Mononuclear cell (primary cell): ENCODE measurements around the gene CENPB. TPM values are rescaled to one million over a fixed set of nuclear protein-coding genes. Genes with fewer than 3 reads are reported as not detected.

Experiments
- H3K27me3 ChIP-seq: 2 replicates; pipeline ENCODE4 v1.6.0; 2011; ENCODE audit warnings: low read length, control low read depth; ENCODE audit not compliant: insufficient read depth
- H3K4me1 ChIP-seq: 2 replicates; pipeline ENCODE4 v1.5.1; 2011; ENCODE audit warnings: mild to moderate bottlenecking, low read length, control low read depth; ENCODE audit not compliant: insufficient read depth
- H3K4me3 ChIP-seq: 2 replicates; pipeline ENCODE4 v1.5.1; 2011; ENCODE audit warnings: mild to moderate bottlenecking, low read length, moderate library complexity
- H3K9me3 ChIP-seq: 2 replicates; pipeline ENCODE4 v1.5.1; 2011; ENCODE audit warnings: low read depth, mild to moderate bottlenecking, control low read depth, low read length
- total RNA-seq: library from RNA; depleted of rRNA; stranded (reverse); fragments of >200 nt; gene quantifications from one replicate; pipeline ENCODE4 v1.2.3, GENCODE V29; 2012

The CENPB gene
- total RNA-seq, 1 donor, result 45.5 TPM

- H3K9me3 ChIP-seq, result no peaks in the 10 kb centered on the region
- no peak overlapping the region for H3K4me3 ChIP-seq
- peaks cover 32% of the 10 kb centered on the region for H3K4me1 ChIP-seq
- no peaks in the 10 kb centered on the region for H3K27me3 ChIP-seq
These were observed 32.3 kb downstream of the CENPB start for GRCh38 chr20:3754276-3754630.

GRCh38 chr20:3753501-3754275 lies 32.9 kb downstream of the CENPB start:
- no peaks in the 10 kb centered on the region for H3K9me3 ChIP-seq
- no peak overlapping the region for H3K4me3 ChIP-seq
- H3K4me1 ChIP-seq, result peaks cover 32% of the 10 kb centered on the region

GRCh38 chr20:3753098-3753497 lies 33.4 kb downstream of the CENPB start:
- peaks cover 32% of the 10 kb centered on the region for H3K4me1 ChIP-seq
- no peaks in the 10 kb centered on the region for H3K9me3 ChIP-seq
- H3K4me3 ChIP-seq, result no peak overlapping the region
- H3K27me3 ChIP-seq, result no peaks in the 10 kb centered on the region

More at GRCh38 chr20:3753501-3754275, 32.9 kb downstream of the CENPB start:
- H3K27me3 ChIP-seq, result no peaks in the 10 kb centered on the region

GRCh38 chr20:3752386-3752759 lies 34.2 kb downstream of the CENPB start:
- H3K4me3 ChIP-seq, result no peak overlapping the region
- H3K4me1 ChIP-seq, result peaks cover 25% of the 10 kb centered on the region
- no peaks in the 10 kb centered on the region for H3K9me3 ChIP-seq
- H3K27me3 ChIP-seq, result no peaks in the 10 kb centered on the region

DNA sequence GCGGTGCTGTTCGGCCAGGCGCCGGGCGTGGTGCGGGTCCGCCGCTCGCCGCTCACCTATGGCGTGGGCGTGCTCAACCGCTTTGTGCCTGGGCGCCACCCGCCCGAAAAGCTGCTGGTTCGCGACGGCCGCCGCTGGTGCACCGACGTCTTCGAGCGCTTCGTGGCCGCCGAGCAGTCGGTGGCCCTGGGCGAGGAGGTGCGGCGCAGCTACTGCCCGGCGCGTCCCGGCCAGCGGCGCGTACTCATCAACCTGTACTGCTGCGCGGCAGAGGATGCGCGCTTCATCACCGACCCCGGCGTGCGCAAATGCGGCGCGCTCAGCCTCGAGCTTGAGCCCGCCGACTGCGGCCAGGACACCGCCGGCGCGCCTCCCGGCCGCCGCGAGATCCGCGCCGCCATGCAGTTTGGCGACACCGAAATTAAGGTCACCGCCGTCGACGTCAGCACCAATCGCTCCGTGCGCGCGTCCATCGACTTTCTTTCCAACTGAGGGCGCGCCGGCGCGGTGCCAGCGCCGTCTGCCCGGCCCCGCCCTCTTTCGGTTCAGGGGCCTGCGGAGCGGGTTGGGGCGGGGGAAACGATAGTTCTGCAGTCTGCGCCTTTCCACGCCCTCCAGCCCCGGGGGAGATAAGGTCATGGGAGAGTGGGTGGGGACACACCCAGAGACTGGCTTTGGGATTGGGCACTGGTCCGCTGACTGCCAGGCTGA lies 34.7 kb downstream of the CENPB start:
- H3K4me3 ChIP-seq, result peak overlapping the region; percentile 28
- no peaks in the 10 kb centered on the region for H3K9me3 ChIP-seq
- H3K4me1 ChIP-seq, result peaks cover 19% of the 10 kb centered on the region
- H3K27me3 ChIP-seq, result no peaks in the 10 kb centered on the region

GRCh38 chr20:3751305-3751674 lies 35.2 kb downstream of the CENPB start:
- H3K9me3 ChIP-seq, result no peaks in the 10 kb centered on the region
- no peaks in the 10 kb centered on the region for H3K27me3 ChIP-seq
- no peak overlapping the region for H3K4me3 ChIP-seq

DNA sequence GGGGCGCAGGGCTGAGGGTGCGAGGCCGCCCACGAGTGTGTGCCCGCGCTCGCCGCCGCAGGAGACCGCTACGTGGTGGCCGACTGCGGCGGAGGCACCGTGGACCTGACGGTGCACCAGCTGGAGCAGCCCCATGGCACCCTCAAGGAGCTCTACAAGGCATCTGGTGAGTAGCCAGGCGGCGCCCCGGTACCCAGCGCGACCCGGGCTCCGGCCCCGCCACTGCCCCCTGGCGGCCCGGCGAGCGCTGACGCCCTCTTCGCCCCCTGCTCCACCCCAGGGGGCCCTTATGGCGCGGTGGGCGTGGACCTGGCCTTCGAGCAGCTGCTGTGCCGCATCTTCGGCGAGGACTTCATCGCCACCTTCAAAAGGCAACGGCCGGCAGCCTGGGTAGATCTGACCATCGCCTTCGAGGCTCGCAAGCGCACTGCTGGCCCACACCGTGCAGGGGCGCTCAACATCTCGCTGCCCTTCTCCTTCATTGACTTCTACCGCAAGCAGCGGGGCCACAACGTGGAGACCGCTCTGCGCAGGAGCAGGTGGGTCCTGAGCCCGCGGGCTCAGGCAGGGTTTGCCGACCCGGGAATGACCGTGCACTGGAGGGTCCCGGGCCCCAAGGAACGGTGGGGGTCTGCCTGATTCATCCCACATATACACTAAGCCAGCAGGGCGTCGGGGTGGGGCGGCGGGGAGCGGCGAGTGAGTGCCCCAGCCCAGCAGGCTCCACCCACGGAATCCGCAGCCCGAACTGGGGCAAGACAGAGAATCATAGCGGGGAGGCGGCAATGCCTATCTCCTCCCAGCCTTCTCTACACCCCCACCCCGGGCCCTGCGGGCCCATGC lies 36.6 kb downstream of the CENPB start:
- Histone ChIP-seq H3K4me1 (peaks cover 16% of the 10 kb centered on the region), H3K9me3 (no peaks in the 10 kb centered on the region), H3K4me3 (no peak overlapping the region), H3K27me3 (no peaks in the 10 kb centered on the region)

More at GRCh38 chr20:3751305-3751674, 35.2 kb downstream of the CENPB start:
- peaks cover 16% of the 10 kb centered on the region for H3K4me1 ChIP-seq

GRCh38 chr20:3749087-3749688 lies 37.4 kb downstream of the CENPB start:
- Histone ChIP-seq H3K4me3 (no peak overlapping the region), H3K4me1 (peaks cover 21% of the 10 kb centered on the region), H3K9me3 (no peaks in the 10 kb centered on the region), H3K27me3 (peaks cover 2% of the 10 kb centered on the region)

DNA sequence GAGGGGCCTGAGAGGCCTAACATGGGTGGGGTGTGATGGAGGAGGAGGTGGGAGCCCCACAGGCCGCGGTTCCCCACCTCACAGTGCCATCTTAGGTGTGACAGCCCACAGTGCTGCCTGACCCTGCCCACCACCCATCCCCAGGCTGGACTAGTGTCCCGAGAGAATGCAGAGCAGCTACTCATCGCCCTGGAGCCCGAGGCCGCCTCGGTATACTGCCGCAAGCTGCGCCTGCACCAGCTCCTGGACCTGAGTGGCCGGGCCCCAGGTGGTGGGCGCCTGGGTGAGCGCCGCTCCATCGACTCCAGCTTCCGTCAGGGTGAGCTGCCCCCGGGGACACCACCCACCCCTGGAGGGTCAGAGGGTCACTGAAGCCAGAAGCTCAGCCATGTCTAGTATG lies 38.5 kb downstream of the CENPB start:
- no peak overlapping the region for H3K4me3 ChIP-seq
- peaks cover 21% of the 10 kb centered on the region for H3K4me1 ChIP-seq
- H3K27me3 ChIP-seq, result peaks cover 3% of the 10 kb centered on the region
- no peaks in the 10 kb centered on the region for H3K9me3 ChIP-seq

GRCh38 chr20:3747471-3747870 lies 39.1 kb downstream of the CENPB start:
- Histone ChIP-seq H3K4me3 (no peak overlapping the region), H3K4me1 (peaks cover 17% of the 10 kb centered on the region), H3K9me3 (no peaks in the 10 kb centered on the region), H3K27me3 (peaks cover 3% of the 10 kb centered on the region)

GRCh38 chr20:3745686-3746173 lies 40.8 kb downstream of the CENPB start:
- Histone ChIP-seq H3K9me3 (no peaks in the 10 kb centered on the region), H3K4me3 (no peak overlapping the region), H3K4me1 (peaks cover 5% of the 10 kb centered on the region), H3K27me3 (peaks cover 3% of the 10 kb centered on the region)

GRCh38 chr20:3744806-3745685 lies 41.5 kb downstream of the CENPB start:
- Histone ChIP-seq H3K4me3 (no peak overlapping the region), H3K27me3 (peaks cover 3% of the 10 kb centered on the region), H3K9me3 (no peaks in the 10 kb centered on the region), H3K4me1 (peaks cover 5% of the 10 kb centered on the region)

- Histone ChIP-seq H3K27me3 (peaks cover 3% of the 10 kb centered on the region), H3K9me3 (no peaks in the 10 kb centered on the region), H3K4me3 (no peak overlapping the region), H3K4me1 (peaks cover 5% of the 10 kb centered on the region)
These were observed 42.5 kb downstream of the CENPB start for GRCh38 chr20:3744037-3744436.

DNA sequence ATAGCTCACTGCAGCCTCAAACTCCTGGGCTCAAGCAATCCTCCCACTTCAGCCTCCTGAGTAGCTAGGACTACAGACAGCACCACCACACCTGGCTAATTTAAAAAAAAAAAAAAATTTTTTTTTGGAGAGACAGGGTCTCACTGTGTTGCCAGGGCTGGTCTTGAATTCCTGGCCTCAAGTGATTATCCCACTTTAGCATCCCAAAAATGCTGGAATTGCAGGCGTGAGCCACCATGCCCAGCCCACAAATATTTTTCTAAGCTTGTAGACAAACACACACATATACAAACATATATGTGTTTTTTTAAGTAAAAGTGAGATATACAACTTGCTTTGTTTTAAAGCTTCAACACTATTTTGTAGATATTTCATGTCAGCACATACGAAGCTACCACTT lies 43.3 kb downstream of the CENPB start:
- Histone ChIP-seq H3K4me1 (peaks cover 5% of the 10 kb centered on the region), H3K4me3 (no peak overlapping the region), H3K27me3 (peaks cover 3% of the 10 kb centered on the region), H3K9me3 (no peaks in the 10 kb centered on the region)
